OCI-LY1 (cell line): ENCODE results near the gene EFHC1.

Source experiments
- H2AFZ ChIP-seq: fragments of 200-600 bp; sonication (generic), shearing (Covaris generic); 2 replicates; pipeline ENCODE4 v1.6.0; 2014; ENCODE audit warnings: antibody characterized with exemption, mild to moderate bottlenecking, low read length
- H3F3A ChIP-seq: fragments of 200-600 bp; sonication (generic), shearing (Covaris generic); 2 replicates; pipeline ENCODE4 v1.6.0; 2014; ENCODE audit warnings: mild to moderate bottlenecking, antibody characterized with exemption, low read length, moderate library complexity; ENCODE audit not compliant: insufficient read depth
- H3K27ac ChIP-seq: fragments of 200-600 bp; sonication (generic); 2 replicates; pipeline ENCODE4 v1.5.1; 2014; ENCODE audit warnings: low read length, mixed run types, mild to moderate bottlenecking, low read depth; ENCODE audit not compliant: poor library complexity, severe bottlenecking
- H3K27me3 ChIP-seq: fragments of 200-600 bp; sonication (generic); 2 replicates; pipeline ENCODE4 v1.6.0; 2014; ENCODE audit warnings: antibody characterized with exemption, mild to moderate bottlenecking, low read length, moderate library complexity; ENCODE audit not compliant: insufficient read depth
- H3K36me3 ChIP-seq: fragments of 200-600 bp; sonication (generic); 2 replicates; pipeline ENCODE4 v1.6.1; 2014; ENCODE audit warnings: mild to moderate bottlenecking, antibody characterized with exemption, low read length, moderate library complexity, mixed read lengths; ENCODE audit not compliant: insufficient read depth
- H3K4me1 ChIP-seq: fragments of 200-600 bp; sonication (generic); 2 replicates; pipeline ENCODE4 v1.5.1; 2014; ENCODE audit warnings: mild to moderate bottlenecking, low read length, moderate library complexity; ENCODE audit not compliant: insufficient read depth, severe bottlenecking
- H3K4me2 ChIP-seq: fragments of 200-600 bp; sonication (generic), shearing (Covaris generic); 2 replicates; pipeline ENCODE4 v1.6.1; 2014; ENCODE audit warnings: low read length
- H3K4me3 ChIP-seq: fragments of 200-600 bp; sonication (generic); 2 replicates; pipeline ENCODE4 v1.5.1; 2014; ENCODE audit warnings: low read length, low read depth, mild to moderate bottlenecking, mixed read lengths; ENCODE audit not compliant: poor library complexity, severe bottlenecking
- H3K79me2 ChIP-seq: fragments of 200-600 bp; shearing (Covaris generic); 2 replicates; pipeline ENCODE4 v1.6.1; 2016; ENCODE audit warnings: mixed run types, low read length, mixed read lengths; ENCODE audit not compliant: insufficient read depth
- H3K9ac ChIP-seq: fragments of 200-600 bp; sonication (generic), shearing (Covaris generic); 2 replicates; pipeline ENCODE4 v1.6.1; 2014; ENCODE audit warnings: mild to moderate bottlenecking, low read length, mixed read lengths
- H3K9me2 ChIP-seq: fragments of 200-600 bp; sonication (generic), shearing (Covaris generic); 2 replicates; pipeline ENCODE4 v1.6.1; 2014; ENCODE audit warnings: low read depth, mild to moderate bottlenecking, low read length, mixed read lengths
- H3K9me3 ChIP-seq: fragments of 200-600 bp; shearing (Covaris generic); 2 replicates; pipeline ENCODE4 v1.6.1; 2014; ENCODE audit warnings: low read length, mixed read lengths
- H4K20me1 ChIP-seq: fragments of 200-600 bp; sonication (generic), shearing (Covaris generic); 2 replicates; pipeline ENCODE4 v1.6.0; 2016; ENCODE audit warnings: mild to moderate bottlenecking, low read length; ENCODE audit not compliant: insufficient read depth
- EZH2 ChIP-seq: fragments of 200-600 bp; sonication (generic), shearing (Covaris generic); IDR thresholded peaks from 2 replicates; pipeline ENCODE4 v1.8.0; 2017; ENCODE audit warnings: borderline replicate concordance, mixed run types, mild to moderate bottlenecking, antibody characterized with exemption, low read length, moderate library complexity, mixed read lengths
- TF ChIP-seq, protein P1 (sequence below): fragments of 200-600 bp; sonication (generic), shearing (Covaris generic); IDR thresholded peaks from 2 replicates; pipeline ENCODE4 v1.5.1; 2017; ENCODE audit warnings: mild to moderate bottlenecking, antibody characterized with exemption, low read length, moderate library complexity, mixed read lengths

The EFHC1 gene

DNA sequence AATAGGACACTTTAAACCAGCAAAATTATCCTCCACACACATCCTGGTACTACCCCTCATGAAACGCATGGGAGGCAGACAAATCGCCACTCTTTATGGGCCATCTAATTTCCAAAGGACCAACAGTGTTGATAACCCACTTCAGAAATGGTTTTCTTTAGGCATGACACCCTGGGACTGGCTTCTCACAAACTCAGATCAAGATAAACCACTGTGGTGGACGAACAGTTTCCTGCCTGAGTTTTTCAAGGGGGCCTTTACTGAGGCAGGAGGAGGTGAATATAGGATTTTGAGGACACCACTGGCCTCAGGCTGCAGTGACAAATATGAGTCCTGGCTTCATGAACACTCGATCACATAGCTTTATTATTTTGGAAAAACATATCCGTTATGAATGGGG, 130.7 kb downstream of the EFHC1 start:
- Histone ChIP-seq H3K4me3 (no peak overlapping the region), H3K9me3 (no peaks in the 10 kb centered on the region), H3K4me2 (peak overlapping the region; percentile 59; the same call in 1 of the 2 replicates), H3F3A (no peaks in the 10 kb centered on the region), H3K27me3 (no peaks in the 10 kb centered on the region), H3K9ac (no peak overlapping the region; the same call in 1 of the 2 replicates), H4K20me1 (no peaks in the 10 kb centered on the region), H3K4me1 (peaks cover 87% of the 10 kb centered on the region), H3K27ac (peak overlapping the region; percentile 95), H3K36me3 (no peaks in the 10 kb centered on the region), H2AFZ (no peak overlapping the region), H3K9me2 (no peaks in the 10 kb centered on the region), H3K79me2 (peaks cover 68% of the 10 kb centered on the region)
- no peak for TF ChIP-seq EZH2
- TF ChIP-seq, protein P1, sequence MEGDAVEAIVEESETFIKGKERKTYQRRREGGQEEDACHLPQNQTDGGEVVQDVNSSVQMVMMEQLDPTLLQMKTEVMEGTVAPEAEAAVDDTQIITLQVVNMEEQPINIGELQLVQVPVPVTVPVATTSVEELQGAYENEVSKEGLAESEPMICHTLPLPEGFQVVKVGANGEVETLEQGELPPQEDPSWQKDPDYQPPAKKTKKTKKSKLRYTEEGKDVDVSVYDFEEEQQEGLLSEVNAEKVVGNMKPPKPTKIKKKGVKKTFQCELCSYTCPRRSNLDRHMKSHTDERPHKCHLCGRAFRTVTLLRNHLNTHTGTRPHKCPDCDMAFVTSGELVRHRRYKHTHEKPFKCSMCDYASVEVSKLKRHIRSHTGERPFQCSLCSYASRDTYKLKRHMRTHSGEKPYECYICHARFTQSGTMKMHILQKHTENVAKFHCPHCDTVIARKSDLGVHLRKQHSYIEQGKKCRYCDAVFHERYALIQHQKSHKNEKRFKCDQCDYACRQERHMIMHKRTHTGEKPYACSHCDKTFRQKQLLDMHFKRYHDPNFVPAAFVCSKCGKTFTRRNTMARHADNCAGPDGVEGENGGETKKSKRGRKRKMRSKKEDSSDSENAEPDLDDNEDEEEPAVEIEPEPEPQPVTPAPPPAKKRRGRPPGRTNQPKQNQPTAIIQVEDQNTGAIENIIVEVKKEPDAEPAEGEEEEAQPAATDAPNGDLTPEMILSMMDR = no peak

DNA sequence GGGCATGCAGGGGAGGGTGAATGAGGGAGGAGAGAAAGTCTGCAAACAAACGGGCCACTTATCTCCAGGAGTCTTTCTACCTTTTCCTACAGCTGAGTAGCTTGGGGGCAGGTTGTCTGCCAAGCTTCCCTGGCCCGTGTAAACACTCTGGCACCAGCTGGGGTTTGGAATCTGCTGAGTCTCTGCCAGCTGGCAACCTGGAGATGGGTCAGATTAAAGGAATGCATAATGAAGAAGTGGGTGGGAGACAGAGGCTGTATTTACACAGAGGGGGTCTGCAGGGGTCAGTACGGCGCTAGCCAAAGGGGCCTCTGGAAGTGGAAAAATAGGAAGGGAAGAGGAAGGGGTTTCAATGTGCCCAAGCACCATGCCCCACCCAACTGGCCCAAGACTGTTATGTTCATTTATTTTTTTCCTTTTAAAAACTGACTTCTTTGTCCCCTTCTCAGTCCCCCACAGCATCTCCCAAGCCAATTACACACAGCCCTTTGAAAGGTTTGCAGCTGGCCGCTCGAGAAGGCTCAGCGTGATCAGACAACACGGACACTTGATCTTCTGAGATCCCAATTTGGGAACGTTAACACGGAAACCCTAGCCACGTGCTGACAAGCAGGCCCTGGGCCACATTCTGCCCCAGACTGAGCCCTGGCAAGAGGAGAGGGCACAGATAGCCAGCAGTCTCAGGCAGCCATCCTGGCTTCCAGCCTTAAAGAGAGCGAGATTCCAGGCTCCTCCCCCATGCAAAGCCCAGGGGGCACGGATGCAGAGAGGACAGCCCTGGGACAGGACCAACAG, 131.5 kb downstream of the EFHC1 start:
- Histone ChIP-seq H4K20me1 (no peaks in the 10 kb centered on the region), H2AFZ (no peak overlapping the region), H3K4me3 (peak overlapping the region; percentile 29), H3K36me3 (no peaks in the 10 kb centered on the region), H3K9me3 (no peaks in the 10 kb centered on the region), H3K27ac (peak overlapping the region; percentile 95), H3K27me3 (no peaks in the 10 kb centered on the region), H3K79me2 (peaks cover 65% of the 10 kb centered on the region), H3K4me2 (peak overlapping the region; percentile 59), H3K9me2 (no peaks in the 10 kb centered on the region), H3K9ac (peak overlapping the region; percentile 67), H3F3A (no peaks in the 10 kb centered on the region), H3K4me1 (peaks cover 85% of the 10 kb centered on the region)
- TF ChIP-seq EZH2 = no peak
- TF ChIP-seq, protein P1 = no peak

- Histone ChIP-seq H3K27ac (peak overlapping the region; percentile 95), H3K4me3 (peak overlapping the region; percentile 29), H3K79me2 (peaks cover 63% of the 10 kb centered on the region), H3K4me1 (peaks cover 79% of the 10 kb centered on the region), H3K36me3 (no peaks in the 10 kb centered on the region), H2AFZ (no peak overlapping the region), H3K4me2 (peak overlapping the region; percentile 59), H3K9me3 (no peaks in the 10 kb centered on the region), H3K27me3 (no peaks in the 10 kb centered on the region), H3K9me2 (no peaks in the 10 kb centered on the region), H3K9ac (peak overlapping the region; percentile 67; the same call in 1 of the 2 replicates), H4K20me1 (no peaks in the 10 kb centered on the region), H3F3A (no peaks in the 10 kb centered on the region)
- no peak for TF ChIP-seq EZH2
- TF ChIP-seq, protein P1 = no peak
Measured at GRCh38 chr6:52552278-52552643, 132.1 kb downstream of the EFHC1 start.
